Lower lobe of right lung (tissue), 2 donors: ENCODE data around the gene MTHFD1L. TPM values are rescaled to one million over a fixed set of nuclear protein-coding genes. Genes with fewer than 3 reads are reported as not detected.

Source experiments
- ATAC-seq, 2 donors: fragments of 200-7000 bp; cut with Tn5 transposase; one replicate each; pipeline ENCODE4 v1.9.1; 2020 to 2022; ENCODE audit warnings: mild to moderate bottlenecking in 2 of 2, moderate library complexity in 2 of 2
- DNase-seq: peaks from one replicate; pipeline ENCODE4 v3.0.0-alpha.2; 2020
- H3K27ac ChIP-seq: fragments of 200-600 bp; one replicate; pipeline ENCODE4 v1.8.0; 2022
- H3K27me3 ChIP-seq: fragments of 200-600 bp; one replicate; pipeline ENCODE4 v1.8.0; 2022; ENCODE audit warnings: low read depth
- H3K36me3 ChIP-seq: fragments of 200-600 bp; one replicate; pipeline ENCODE4 v1.8.0; 2022; ENCODE audit warnings: mild to moderate bottlenecking
- H3K4me1 ChIP-seq: fragments of 200-600 bp; one replicate; pipeline ENCODE4 v1.8.0; 2022
- H3K4me3 ChIP-seq: fragments of 200-600 bp; one replicate; pipeline ENCODE4 v1.8.0; 2022; ENCODE audit warnings: mild to moderate bottlenecking
- H3K9me3 ChIP-seq: fragments of 200-600 bp; one replicate; pipeline ENCODE4 v1.8.0; 2022
- CTCF ChIP-seq: fragments of 200-600 bp; IDR thresholded peaks from one replicate; pipeline ENCODE4 v1.8.0; 2022; ENCODE audit warnings: antibody characterized with exemption, mild to moderate bottlenecking
- intact Hi-C: fragments of 100-400 bp; cut with DNase I; formaldehyde crosslinking; loops from one replicate; pipeline ENCODE4 v1.11.0; 2022
- total RNA-seq: library from RNA; stranded (reverse); fragmentation: NEBNext Ultra II Directional; extraction: Animal tissue kit (Norgen Biotek cat#: 25700); gene quantifications from one replicate; pipeline ENCODE4 v1.2.1, GENCODE V29; 2021
- donor health status: DM: no; HTN: yes; CAD: no; lungs with severe emphysema.

The MTHFD1L gene
- total RNA-seq, 1 donor from 2014 or later: 22.1 TPM

GRCh38 chr6:151101161-151101815 lies 235.8 kb downstream of the MTHFD1L start:
- Histone ChIP-seq H3K4me3 (no peak overlapping the region), H3K27me3 (no peaks in the 10 kb centered on the region), H3K36me3 (no peaks in the 10 kb centered on the region), H3K9me3 (no peaks in the 10 kb centered on the region), H3K4me1 (no peaks in the 10 kb centered on the region), H3K27ac (peak overlapping the region; percentile 24)
- no peak for TF ChIP-seq CTCF
- ATAC-seq (no peak), DNase-seq (no peak)
- intact Hi-C loops: no loop called here

DNA sequence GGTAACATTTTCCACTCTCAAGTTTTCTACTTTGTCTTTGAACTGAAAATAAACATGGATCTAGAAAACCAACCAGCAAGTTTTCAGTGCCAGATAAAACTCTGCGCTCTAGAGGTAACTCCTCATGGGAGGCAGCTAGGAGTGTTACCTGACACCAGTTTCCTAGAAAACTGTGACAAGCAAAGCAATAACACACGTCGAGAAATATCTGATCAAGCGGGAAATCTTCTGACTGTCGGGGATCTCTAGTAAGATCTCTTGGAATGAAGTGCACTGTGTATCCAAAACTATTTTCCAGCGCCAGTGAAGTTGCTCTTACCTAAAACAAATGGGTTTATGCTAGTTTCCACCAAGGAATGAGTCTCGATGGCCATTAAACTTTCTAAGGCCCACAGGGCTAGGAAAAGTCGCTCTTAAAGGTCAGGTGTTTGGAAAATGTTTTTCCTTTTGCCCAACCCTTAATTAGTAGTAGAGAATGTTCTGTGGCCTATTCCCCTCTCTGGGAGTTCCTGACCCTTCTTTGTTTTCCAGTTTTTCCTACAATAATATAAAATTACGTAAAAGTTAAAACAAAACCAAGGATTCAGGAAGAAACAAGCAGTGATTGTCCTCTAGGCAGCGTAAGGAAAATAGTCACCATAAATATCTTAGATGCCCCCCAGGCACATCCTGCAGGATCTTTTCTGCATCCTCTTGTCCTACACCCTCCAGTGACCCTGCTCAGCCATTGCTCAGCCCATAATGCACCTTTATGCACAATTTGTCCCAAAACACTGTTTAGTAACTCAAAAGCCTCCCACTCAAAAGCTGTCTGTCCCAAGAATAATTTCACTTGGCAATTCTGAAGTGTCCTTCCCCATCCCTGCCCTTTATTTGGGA lies 236.6 kb downstream of the MTHFD1L start:
- no peaks in the 10 kb centered on the region for H3K36me3 ChIP-seq
- H3K4me1 ChIP-seq: no peaks in the 10 kb centered on the region
- intact Hi-C loops: no loop called here
- no peak overlapping the region for H3K4me3 ChIP-seq
- ATAC-seq (no peak), DNase-seq (no peak)
- no peaks in the 10 kb centered on the region for H3K27me3 ChIP-seq
- H3K27ac ChIP-seq: no peak overlapping the region
- H3K9me3 ChIP-seq: no peaks in the 10 kb centered on the region
- TF ChIP-seq CTCF: no peak

DNA sequence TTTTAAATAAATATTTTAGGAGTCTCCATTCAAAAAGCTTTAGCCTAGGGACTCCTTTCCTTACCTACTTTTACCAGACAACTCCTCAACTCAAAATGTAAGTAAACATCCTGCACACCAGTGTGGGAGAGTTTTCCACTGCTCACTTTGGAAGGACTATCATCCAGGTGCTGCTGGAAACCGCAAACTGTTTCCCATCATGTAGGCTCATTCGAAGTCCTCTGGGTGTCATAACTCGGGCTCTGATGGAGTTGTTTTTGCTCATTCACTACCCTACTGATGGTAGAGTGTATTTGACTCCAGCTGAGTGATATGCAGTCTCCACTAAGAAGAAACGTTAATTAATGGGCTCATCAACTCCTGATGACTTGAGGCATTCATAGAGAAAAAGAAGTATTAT lies 237.8 kb downstream of the MTHFD1L start:
- Histone ChIP-seq H3K27ac (no peak overlapping the region), H3K4me1 (no peaks in the 10 kb centered on the region), H3K9me3 (no peaks in the 10 kb centered on the region), H3K4me3 (no peak overlapping the region), H3K36me3 (no peaks in the 10 kb centered on the region), H3K27me3 (no peaks in the 10 kb centered on the region)
- no peak for TF ChIP-seq CTCF
- ATAC-seq (no peak), DNase-seq (no peak)
- intact Hi-C loops: no loop called here

GRCh38 chr6:151107897-151108427 lies 242.5 kb downstream of the MTHFD1L start:
- intact Hi-C loops: no loop called here
- Histone ChIP-seq H3K27ac (no peak overlapping the region), H3K36me3 (no peaks in the 10 kb centered on the region), H3K4me1 (no peaks in the 10 kb centered on the region), H3K27me3 (no peaks in the 10 kb centered on the region), H3K9me3 (no peaks in the 10 kb centered on the region), H3K4me3 (no peak overlapping the region)
- DNase-seq (no peak), ATAC-seq (no peak)
- TF ChIP-seq CTCF: no peak

GRCh38 chr6:151108548-151108947 lies 243.0 kb downstream of the MTHFD1L start:
- no peak for DNase-seq
- intact Hi-C loops: no loop called here

More at GRCh38 chr6:151108548-151108947, 243.0 kb downstream of the MTHFD1L start:
- H3K27me3 ChIP-seq: no peaks in the 10 kb centered on the region
- ATAC-seq: no peak
- TF ChIP-seq CTCF: no peak
- H3K36me3 ChIP-seq: no peaks in the 10 kb centered on the region
- H3K4me1 ChIP-seq: no peaks in the 10 kb centered on the region
- H3K9me3 ChIP-seq: no peaks in the 10 kb centered on the region
- no peak overlapping the region for H3K27ac ChIP-seq
- H3K4me3 ChIP-seq: no peak overlapping the region
